HepG2 (cell line): ENCODE results near the gene SAPCD1. TPM values are rescaled to one million over a fixed set of nuclear protein-coding genes. Genes with fewer than 3 reads are reported as not detected.

Experiments
- ATAC-seq: fragments of 200-7000 bp; cut with Tn5 transposase; 3 replicates; pipeline ENCODE4 v1.9.1; 2020; ENCODE audit warnings: mild to moderate bottlenecking, moderate library complexity
- BruUV-seq: library from RNA; stranded (reverse); fragments of 400-500 nt; replicated peaks from 2 replicates; lab custom pipeline; 2021; lab: Mats Ljungman, UMichigan
- CTCF ChIA-PET: fragments of 300-600 bp; formaldehyde crosslinking; extraction: SDS; loops from one replicate; lab custom pipeline; 2021; ENCODE audit warnings: low total read pairs, inconsistent platforms, low intra/inter-chr PET ratio; lab: Yijun Ruan, JAX
- POLR2A ChIA-PET: fragments of 350-600 bp; sonication (Branson Sonifier 250); formaldehyde crosslinking; loops from one replicate; lab custom pipeline; 2020; ENCODE audit warnings: antibody characterized with exemption, inconsistent platforms; lab: Yijun Ruan, JAX
- DNase-seq: peaks from one replicate; pipeline ENCODE4 v3.0.0-alpha.2; 2015; ENCODE audit warnings: low spot score
- FAIRE-seq: peaks from 3 replicates; lab custom pipeline; 2011; peaks lifted over from hg19 to GRCh38; lab: Jason Lieb, UNC
- H2AFZ ChIP-seq: one replicate; pipeline ENCODE4 v1.6.1; 2011; ENCODE audit warnings: low read length, inconsistent platforms
- H3K27ac ChIP-seq: fragments of 300-600 bp; 3 replicates; pipeline ENCODE4 v1.8.0; 2011; ENCODE audit warnings: mixed run types, mild to moderate bottlenecking, mixed read lengths, low read length, inconsistent platforms; ENCODE audit not compliant: insufficient read depth; ENCODE audit errors: extremely low read length
- H3K27me3 ChIP-seq, 2 experiments: fragments of 200-600 bp in 1 of 2; 2 replicates in 1 of 2; 3 replicates in 1 of 2; pipeline versions ENCODE4 v1.6.0 to v1.8.0; 2011; ENCODE audit warnings: low read length in 2 of 2, mild to moderate bottlenecking in 2 of 2, moderate library complexity in 2 of 2, inconsistent platforms in 1 of 2; ENCODE audit not compliant: insufficient read depth in 2 of 2, control insufficient read depth in 1 of 2
- H3K36me3 ChIP-seq, 2 experiments: fragments of 200-600 bp in 1 of 2; replicated peaks in 1 of 2; 2 replicates in 1 of 2; 3 replicates in 1 of 2; pipeline versions ENCODE4 v1.5.1 to v1.8.0; 2011; ENCODE audit warnings: low read length in 2 of 2, inconsistent platforms in 1 of 2; ENCODE audit not compliant: insufficient read depth in 2 of 2, control insufficient read depth in 1 of 2
- H3K4me1 ChIP-seq: 2 replicates; pipeline ENCODE4 v1.5.1; 2012; ENCODE audit warnings: low read length, inconsistent platforms; ENCODE audit not compliant: insufficient read depth
- H3K4me2 ChIP-seq: 2 replicates; pipeline ENCODE4 v1.6.0; 2011; ENCODE audit warnings: low read depth, low read length, inconsistent platforms
- H3K4me3 ChIP-seq, 3 experiments: fragments of 200-600 bp in 1 of 3; sonication (generic), shearing (Covaris generic) in 1 of 3; replicated peaks in 1 of 3; 2 replicates each; pipeline ENCODE4 v1.5.1; 2011 to 2016; ENCODE audit warnings: low read length in 3 of 3, inconsistent platforms in 2 of 3, low read depth in 2 of 3, mild to moderate bottlenecking in 2 of 3, control low read depth in 1 of 3, mixed read lengths in 1 of 3; ENCODE audit not compliant: insufficient read depth in 1 of 3
- H3K79me2 ChIP-seq: one replicate; pipeline ENCODE4 v1.6.1; 2011; ENCODE audit warnings: low read length, inconsistent platforms; ENCODE audit not compliant: insufficient read depth
- H3K9ac ChIP-seq: 2 replicates; pipeline ENCODE4 v1.6.0; 2011; ENCODE audit warnings: mild to moderate bottlenecking, low read depth, low read length, inconsistent platforms; ENCODE audit not compliant: insufficient read depth
- H3K9me3 ChIP-seq: 2 replicates; pipeline ENCODE4 v1.5.1; 2012; ENCODE audit warnings: mild to moderate bottlenecking, low read length
- H4K20me1 ChIP-seq: 2 replicates; pipeline ENCODE4 v1.6.0; 2011; ENCODE audit warnings: inconsistent platforms, mild to moderate bottlenecking, low read length, moderate library complexity; ENCODE audit not compliant: insufficient read depth
- FOSL2 ChIP-seq: sonication (generic); formaldehyde crosslinking; IDR thresholded peaks from 2 replicates; pipeline ENCODE4 v1.4.0; 2020; ENCODE audit warnings: missing genetic modification reagents
- HOXA9 ChIP-seq: sonication (generic); formaldehyde crosslinking; IDR thresholded peaks from 2 replicates; pipeline ENCODE4 v1.8.1; 2022; ENCODE audit warnings: missing genetic modification reagents, mild to moderate bottlenecking, moderate library complexity, borderline replicate concordance
- KDM5A ChIP-seq: fragments of 200-600 bp; sonication (generic); IDR thresholded peaks from 2 replicates; pipeline ENCODE4 v1.7.0; 2018; ENCODE audit warnings: antibody characterized with exemption, mild to moderate bottlenecking, low read length, borderline replicate concordance
- KLF6 ChIP-seq: IDR thresholded peaks from 2 replicates; pipeline ENCODE4 v1.8.0; 2016; ENCODE audit warnings: missing biosample characterization, missing genetic modification reagents
- NFE2L1 ChIP-seq: sonication (generic); formaldehyde crosslinking; IDR thresholded peaks from 2 replicates; pipeline ENCODE4 v1.4.0; 2020; ENCODE audit warnings: missing genetic modification reagents, mild to moderate bottlenecking, borderline replicate concordance
- RARA ChIP-seq: IDR thresholded peaks from 2 replicates; pipeline ENCODE4 v1.6.1; 2016; ENCODE audit warnings: missing genetic modification reagents, missing compliant biosample characterization
- REXO4 ChIP-seq: sonication (generic); formaldehyde crosslinking; IDR thresholded peaks from 2 replicates; pipeline ENCODE4 v1.8.0; 2022; ENCODE audit warnings: missing genetic modification reagents, mild to moderate bottlenecking, borderline replicate concordance
- SALL2 ChIP-seq: sonication (generic); formaldehyde crosslinking; IDR thresholded peaks from 2 replicates; pipeline ENCODE4 v1.8.1; 2023; ENCODE audit warnings: mild to moderate bottlenecking, missing genetic modification reagents, inconsistent platforms
- SETDB1 ChIP-seq: sonication (generic); formaldehyde crosslinking; IDR thresholded peaks from 2 replicates; pipeline ENCODE4 v1.5.1; 2020; ENCODE audit warnings: missing genetic modification reagents, mild to moderate bottlenecking, borderline replicate concordance
- SOX13 ChIP-seq, 3 experiments: fragments of 450-650 bp in 1 of 3; sonication (generic) in 1 of 3; formaldehyde crosslinking in 1 of 3; IDR thresholded peaks in 2 of 3; conservative IDR thresholded peaks in 1 of 3; 2 replicates each; pipeline versions ENCODE4 v1.5.0 to v1.6.1; 2016 to 2020; ENCODE audit warnings: antibody characterized with exemption in 1 of 3, mild to moderate bottlenecking in 1 of 3, missing compliant biosample characterization in 1 of 3, missing genetic modification reagents in 1 of 3, moderate library complexity in 1 of 3
- STAG1 ChIP-seq: sonication (generic); formaldehyde crosslinking; IDR thresholded peaks from 2 replicates; pipeline ENCODE4 v1.4.0; 2020; ENCODE audit warnings: missing genetic modification reagents
- TSC22D2 ChIP-seq: sonication (generic); formaldehyde crosslinking; IDR thresholded peaks from 2 replicates; pipeline ENCODE4 v1.5.1; 2020; ENCODE audit warnings: missing genetic modification reagents, mild to moderate bottlenecking, borderline replicate concordance
- ZNF337 ChIP-seq: sonication (generic); formaldehyde crosslinking; IDR thresholded peaks from 2 replicates; pipeline ENCODE4 v1.5.1; 2020; ENCODE audit warnings: missing genetic modification reagents, low read depth, mild to moderate bottlenecking, borderline replicate concordance
- WGBS: methylation state at CpG from one replicate; pipeline ENCODE4 v1.1.6; 2017; ENCODE audit warnings: low lambda C conversion rate; 5-methylcytosine and 5-hydroxymethylcytosine counted together
- in situ Hi-C: cut with HindIII; loops from 2 replicates; pipeline ENCODE4 v1.10.0; 2017; ENCODE audit warnings: low pct_unique_long_range_greater_than_20kb; ENCODE audit not compliant: extremely low pct_ligation_motif_present
- intact Hi-C: fragments of 100-400 bp; cut with micrococcal nuclease; formaldehyde crosslinking; loops from one replicate; pipeline ENCODE4 v1.10.0; 2022; ENCODE audit not compliant: unreplicated experiment
- polyA plus RNA-seq, 8 experiments: library from polyadenylated mRNA; depleted of rRNA in 3 of 8; stranded (reverse) in 7 of 8; unstranded in 1 of 8; fragments of >200 nt; fragmentation: Illumina TruSeq in 4 of 8; extraction: Trizol in 4 of 8; gene quantifications; 2 replicates each; pipeline versions ENCODE4 v1.2.1 to v1.2.3, GENCODE V29; 2011 to 2016; ENCODE audit warnings: low read depth in 4 of 8, missing spikeins in 1 of 8, mixed read lengths in 1 of 8; ENCODE audit not compliant: insufficient read depth in 1 of 8
- total RNA-seq, 5 experiments: library from RNA; depleted of rRNA; stranded (reverse); fragments of >200 nt; fragmentation: Illumina TruSeq; extraction: Trizol; gene quantifications; 2 replicates each; pipeline ENCODE4 v1.2.3, GENCODE V29; 2016; ENCODE audit warnings: low read depth in 1 of 5
- TF ChIP-seq, protein P1 (sequence below): sonication (generic); formaldehyde crosslinking; IDR thresholded peaks from 2 replicates; pipeline ENCODE4 v1.4.0; 2020; ENCODE audit warnings: missing genetic modification reagents, borderline replicate concordance
- TF ChIP-seq, protein P2 (sequence below): sonication (generic); formaldehyde crosslinking; IDR thresholded peaks from 2 replicates; pipeline ENCODE4 v1.8.1; 2023; ENCODE audit warnings: mild to moderate bottlenecking, moderate library complexity, missing genetic modification reagents

SAPCD1 gene
- total and polyA plus RNA-seq, 2 of the 13 experiments (the other 11 are each of a cell fraction or from before 2014, with no cell fraction given): 2.5 to 3.9 TPM

DNA sequence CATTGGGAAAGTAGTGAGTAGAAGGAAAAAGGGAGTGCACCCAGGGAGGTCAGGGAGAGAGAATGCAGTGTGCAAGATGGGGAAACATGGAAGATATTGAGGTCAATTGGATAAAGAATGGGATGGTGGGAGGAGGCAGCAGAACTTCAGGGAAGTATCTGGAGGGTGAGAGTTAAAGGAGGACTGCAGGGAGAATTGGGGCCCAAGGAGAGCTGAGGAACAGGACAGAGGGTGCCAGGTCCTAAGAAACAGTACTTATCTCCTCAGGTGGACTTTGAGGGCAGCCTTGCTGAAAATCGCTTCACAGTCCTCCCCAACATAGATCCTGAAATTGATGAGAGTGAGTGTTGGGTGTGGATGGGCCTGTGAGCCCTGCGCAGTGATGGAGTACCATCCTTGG lies 4.2 kb upstream of the SAPCD1 start:
- Histone ChIP-seq H3K36me3 (peaks cover 0 to 2% of the 10 kb centered on the region in 2 experiments; a peak in 3 of 5 replicates), H3K79me2 (no peaks in the 10 kb centered on the region), H4K20me1 (no peaks in the 10 kb centered on the region), H3K9ac (no peak overlapping the region), H3K4me3 (no peak overlapping the region), H3K9me3 (no peaks in the 10 kb centered on the region), H3K27me3 (no peaks in the 10 kb centered on the region), H2AFZ (no peak overlapping the region), H3K4me2 (no peak overlapping the region), H3K4me1 (peaks cover 16% of the 10 kb centered on the region), H3K27ac (no peak overlapping the region)
- FAIRE-seq: no peak
- BruUV-seq: no TSS peak
- TF ChIP-seq SOX13 (IDR thresholded peaks at IDR 0.05) (no peak), SOX13 (CRISPR knock-in tag; conservative IDR thresholded peaks at IDR 0.05 in 1 of 2, IDR thresholded peaks at IDR 0.05 in 1 of 2) (no peak), SALL2 (CRISPR knock-in tag) (no peak), KLF6 (CRISPR knock-in tag) (no peak), HOXA9 (CRISPR knock-in tag) (no peak), KDM5A (no peak), TSC22D2 (CRISPR knock-in tag) (no peak), RARA (CRISPR knock-in tag) (no peak)
- POLR2A ChIA-PET: interaction anchor here (1.2 to 11.5 kb wide), 2 partner anchors 21 to 29 kb away, joined by 3 to 96 read pairs; partner anchors contain the start of genes CLIC1, DDAH2 and MSH5
- CTCF ChIA-PET: no interaction called here
- ATAC-seq: no peak
- 100% methylated on average over 2 of the region's 2 CpGs for WGBS
- in situ Hi-C loops: no loop called here
- intact Hi-C loops: no loop called here
- no peak for DNase-seq

DNA sequence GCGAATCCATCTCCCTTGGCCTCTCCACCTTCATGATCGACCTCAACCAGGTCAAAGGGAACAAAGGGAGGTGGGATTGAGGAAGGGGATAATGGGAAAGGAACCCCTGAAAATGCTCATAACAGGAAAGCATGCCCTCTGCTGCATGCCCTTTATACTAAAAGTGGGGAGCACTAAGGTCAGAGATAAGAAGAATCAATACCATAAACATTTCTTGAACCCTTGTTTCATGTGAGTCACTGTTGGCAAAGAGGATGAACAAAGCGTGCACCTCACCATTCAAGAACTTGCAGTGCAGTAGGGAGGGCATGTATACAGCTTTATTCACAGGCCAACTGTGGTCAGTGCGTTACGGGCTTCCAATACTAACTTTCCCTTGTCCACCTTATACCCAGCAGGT lies 1.7 kb upstream of the SAPCD1 start:
- no peak overlapping the region for H3K27ac ChIP-seq
- in situ Hi-C loops: no loop called here
- H3K27me3 ChIP-seq: no peaks in the 10 kb centered on the region
- intact Hi-C loops: no loop called here
- no peak overlapping the region for H3K4me3 ChIP-seq
- no peak for FAIRE-seq
- WGBS: 92% methylated on average over 5 of the region's 5 CpGs
- peaks cover 31% of the 10 kb centered on the region for H3K4me1 ChIP-seq
- ATAC-seq: 0 out of 3 replicates have a peak, but pooled peaks have one; percentile 12
- no peaks in the 10 kb centered on the region for H3K9me3 ChIP-seq
- no peaks in the 10 kb centered on the region for H4K20me1 ChIP-seq
- no peak overlapping the region for H2AFZ ChIP-seq
- no peaks in the 10 kb centered on the region for H3K79me2 ChIP-seq
- peaks cover 0 to 2% of the 10 kb centered on the region in 2 experiments; a peak in 3 of 5 replicates for H3K36me3 ChIP-seq
- ChIA-PET POLR2A (interaction anchor here (1.4 to 11.5 kb wide), 3 partner anchors 14 to 31 kb away, joined by 4 to 96 read pairs (median 5); partner anchors contain the start of genes CLIC1, DDAH2 and MSH5), CTCF (no interaction called here)
- H3K9ac ChIP-seq: no peak overlapping the region
- DNase-seq: no peak
- no peak overlapping the region for H3K4me2 ChIP-seq
- TF ChIP-seq, protein P1, sequence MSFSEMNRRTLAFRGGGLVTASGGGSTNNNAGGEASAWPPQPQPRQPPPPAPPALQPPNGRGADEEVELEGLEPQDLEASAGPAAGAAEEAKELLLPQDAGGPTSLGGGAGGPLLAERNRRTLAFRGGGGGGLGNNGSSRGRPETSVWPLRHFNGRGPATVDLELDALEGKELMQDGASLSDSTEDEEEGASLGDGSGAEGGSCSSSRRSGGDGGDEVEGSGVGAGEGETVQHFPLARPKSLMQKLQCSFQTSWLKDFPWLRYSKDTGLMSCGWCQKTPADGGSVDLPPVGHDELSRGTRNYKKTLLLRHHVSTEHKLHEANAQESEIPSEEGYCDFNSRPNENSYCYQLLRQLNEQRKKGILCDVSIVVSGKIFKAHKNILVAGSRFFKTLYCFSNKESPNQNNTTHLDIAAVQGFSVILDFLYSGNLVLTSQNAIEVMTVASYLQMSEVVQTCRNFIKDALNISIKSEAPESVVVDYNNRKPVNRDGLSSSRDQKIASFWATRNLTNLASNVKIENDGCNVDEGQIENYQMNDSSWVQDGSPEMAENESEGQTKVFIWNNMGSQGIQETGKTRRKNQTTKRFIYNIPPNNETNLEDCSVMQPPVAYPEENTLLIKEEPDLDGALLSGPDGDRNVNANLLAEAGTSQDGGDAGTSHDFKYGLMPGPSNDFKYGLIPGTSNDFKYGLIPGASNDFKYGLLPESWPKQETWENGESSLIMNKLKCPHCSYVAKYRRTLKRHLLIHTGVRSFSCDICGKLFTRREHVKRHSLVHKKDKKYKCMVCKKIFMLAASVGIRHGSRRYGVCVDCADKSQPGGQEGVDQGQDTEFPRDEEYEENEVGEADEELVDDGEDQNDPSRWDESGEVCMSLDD (CRISPR knock-in tag): peak; percentile 64; the same call in 1 of the 2 replicates
- TF ChIP-seq STAG1 (CRISPR knock-in tag): 0 out of 2 replicates have a peak, but pooled peaks have one; percentile 3
- TF ChIP-seq NFE2L1 (CRISPR knock-in tag): no peak
- TF ChIP-seq FOSL2: 0 out of 2 replicates have a peak, but pooled peaks have one; percentile 15
- TF ChIP-seq, protein P2, sequence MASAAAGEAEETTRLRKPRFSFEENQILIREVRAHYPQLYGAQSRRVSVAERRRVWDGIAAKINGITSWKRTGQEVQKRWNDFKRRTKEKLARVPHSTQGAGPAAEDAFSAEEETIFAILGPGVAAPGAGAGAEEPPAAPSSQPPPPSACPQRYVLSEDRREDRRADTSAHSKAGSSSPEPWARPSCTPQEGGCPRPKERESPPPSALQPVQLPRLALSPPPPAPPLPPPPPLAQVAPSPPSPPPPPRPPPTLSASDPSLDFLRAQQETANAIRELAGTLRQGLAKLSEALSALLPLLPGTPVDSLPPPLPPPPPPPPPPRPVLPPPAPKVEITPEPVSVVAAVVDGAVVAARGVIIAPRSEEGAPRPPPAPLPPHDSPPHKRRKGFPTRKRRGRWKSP: no peak
- no peak for TF ChIP-seq SETDB1 (CRISPR knock-in tag)
- no peak for TF ChIP-seq ZNF337 (CRISPR knock-in tag)
- TF ChIP-seq REXO4 (CRISPR knock-in tag): no peak
- TF ChIP-seq, all 625 proteins: peak for 3
- no TSS peak for BruUV-seq
